WTC11 (cell line): Measurements from ENCODE around the gene MIEF2. TPM values are rescaled to one million over a fixed set of nuclear protein-coding genes. Genes with fewer than 3 reads are reported as not detected.

Experiments used
- ATAC-seq: fragments of 200-7000 bp; cut with Tn5 transposase; 2 replicates; pipeline ENCODE4 v1.10.0; 2021; ENCODE audit warnings: mild to moderate bottlenecking, moderate library complexity
- CTCF ChIA-PET: fragments of 300-600 bp; sonication (Branson Sonifier 250); formaldehyde crosslinking; loops from one replicate; lab custom pipeline; 2021; ENCODE audit warnings: antibody characterized with exemption; lab: Charles Lee
- POLR2A ChIA-PET: fragments of 350-600 bp; sonication (Branson Sonifier 250); formaldehyde crosslinking; loops from one replicate; lab custom pipeline; 2021; ENCODE audit warnings: antibody characterized with exemption; lab: Charles Lee
- DNase-seq: peaks from one replicate; pipeline ENCODE4 v3.0.0; 2021; ENCODE audit warnings: low spot score
- H3K27ac Mint-ChIP-seq: 2 replicates; pipeline ENCODE4 v1.8.0; 2021; ENCODE audit warnings: mixed read lengths
- H3K27me3 Mint-ChIP-seq: 2 replicates; pipeline ENCODE4 v1.8.0; 2021; ENCODE audit warnings: low read depth, mild to moderate bottlenecking, moderate library complexity, mixed read lengths
- H3K36me3 Mint-ChIP-seq: 2 replicates; pipeline ENCODE4 v1.8.0; 2021; ENCODE audit warnings: mixed read lengths
- H3K4me1 Mint-ChIP-seq: 2 replicates; pipeline ENCODE4 v1.8.0; 2022; ENCODE audit warnings: mixed read lengths
- H3K4me3 Mint-ChIP-seq: 2 replicates; pipeline ENCODE4 v1.8.0; 2021; ENCODE audit warnings: mild to moderate bottlenecking, moderate library complexity, mixed read lengths
- H3K9me3 Mint-ChIP-seq: 2 replicates; pipeline ENCODE4 v1.8.0; 2021; ENCODE audit warnings: mixed read lengths
- CBFB ChIP-seq: sonication (generic); formaldehyde crosslinking; IDR thresholded peaks from 2 replicates; pipeline ENCODE4 v1.8.1; 2022; ENCODE audit warnings: mild to moderate bottlenecking, low read depth, missing genetic modification reagents
- CREB1 ChIP-seq: sonication (generic); formaldehyde crosslinking; IDR thresholded peaks from 2 replicates; pipeline ENCODE4 v1.8.0; 2023; ENCODE audit warnings: mild to moderate bottlenecking, missing genetic modification reagents
- CREM ChIP-seq: sonication (generic); formaldehyde crosslinking; IDR thresholded peaks from 2 replicates; pipeline ENCODE4 v1.8.1; 2022; ENCODE audit warnings: mild to moderate bottlenecking, missing genetic modification reagents, moderate library complexity
- EMX1 ChIP-seq: fragments of 250-450 bp; sonication (Bioruptor Pico); IDR thresholded peaks from 2 replicates; pipeline ENCODE4 v1.8.0; 2021; ENCODE audit warnings: mild to moderate bottlenecking
- FOXJ3 ChIP-seq: sonication (generic); formaldehyde crosslinking; IDR thresholded peaks from 2 replicates; pipeline ENCODE4 v1.9.0; 2021; ENCODE audit warnings: missing genetic modification reagents, mild to moderate bottlenecking, borderline replicate concordance
- GRHL2 ChIP-seq: fragments of 250-450 bp; sonication (Bioruptor Pico); IDR thresholded peaks from 2 replicates; pipeline ENCODE4 v1.8.0; 2022; ENCODE audit warnings: mild to moderate bottlenecking, moderate library complexity; ENCODE audit not compliant: insufficient replicate concordance, severe bottlenecking
- HMGA2 ChIP-seq: fragments of 250-450 bp; sonication (Bioruptor Pico); IDR thresholded peaks from 2 replicates; pipeline ENCODE4 v1.4.0; 2021; ENCODE audit warnings: mild to moderate bottlenecking, moderate library complexity
- MXD4 ChIP-seq: fragments of 250-450 bp; sonication (Bioruptor Pico); IDR thresholded peaks from 2 replicates; pipeline ENCODE4 v1.8.0; 2021; ENCODE audit warnings: mild to moderate bottlenecking, moderate library complexity, borderline replicate concordance
- RORB ChIP-seq: fragments of 250-450 bp; sonication (Bioruptor Pico); IDR thresholded peaks from 2 replicates; pipeline ENCODE4 v1.9.0; 2021; ENCODE audit warnings: mild to moderate bottlenecking
- SOX15 ChIP-seq: fragments of 250-450 bp; sonication (Bioruptor Pico); IDR thresholded peaks from 2 replicates; pipeline ENCODE4 v1.9.0; 2021; ENCODE audit warnings: mild to moderate bottlenecking
- TP53 ChIP-seq: sonication (generic); formaldehyde crosslinking; IDR thresholded peaks from 2 replicates; pipeline ENCODE4 v1.8.1; 2023; ENCODE audit warnings: mild to moderate bottlenecking, missing genetic modification reagents
- ZNF219 ChIP-seq: sonication (generic); formaldehyde crosslinking; IDR thresholded peaks from 2 replicates; pipeline ENCODE4 v1.8.0; 2023; ENCODE audit warnings: missing genetic modification reagents, mild to moderate bottlenecking, borderline replicate concordance
- ZNF232 ChIP-seq: sonication (generic); formaldehyde crosslinking; IDR thresholded peaks from 2 replicates; pipeline ENCODE4 v1.8.0; 2022; ENCODE audit warnings: mild to moderate bottlenecking, missing genetic modification reagents
- ZNF263 ChIP-seq: sonication (generic); formaldehyde crosslinking; IDR thresholded peaks from 2 replicates; pipeline ENCODE4 v1.8.1; 2022; ENCODE audit warnings: low read depth, mild to moderate bottlenecking, moderate library complexity, missing genetic modification reagents
- ZNF396 ChIP-seq: fragments of 250-450 bp; sonication (Bioruptor Pico); IDR thresholded peaks from 2 replicates; pipeline ENCODE4 v1.8.0; 2021; ENCODE audit warnings: mild to moderate bottlenecking, moderate library complexity, borderline replicate concordance
- total RNA-seq: library from RNA; stranded (reverse); gene quantifications from 3 replicates; pipeline ENCODE4 v1.2.3, GENCODE V29; 2021
- TF ChIP-seq, protein P1 (sequence below): sonication (generic); formaldehyde crosslinking; IDR thresholded peaks from 2 replicates; pipeline ENCODE4 v1.8.0; 2022; ENCODE audit warnings: missing genetic modification reagents
- TF ChIP-seq, protein P2 (sequence below): fragments of 250-450 bp; sonication (Bioruptor Pico); IDR thresholded peaks from 2 replicates; pipeline ENCODE4 v1.8.0; 2021; ENCODE audit warnings: mild to moderate bottlenecking
- TF ChIP-seq, protein P3 (sequence below): fragments of 250-450 bp; sonication (Bioruptor Pico); IDR thresholded peaks from 2 replicates; pipeline ENCODE4 v1.9.0; 2021; ENCODE audit warnings: moderate library complexity, mild to moderate bottlenecking, inconsistent platforms, borderline replicate concordance
- TF ChIP-seq, protein P4 (sequence below): fragments of 250-450 bp; sonication (Bioruptor Pico); IDR thresholded peaks from 2 replicates; pipeline ENCODE4 v1.9.0; 2021; ENCODE audit warnings: mild to moderate bottlenecking
- TF ChIP-seq, protein P5 (sequence below): sonication (generic); formaldehyde crosslinking; IDR thresholded peaks from 2 replicates; pipeline ENCODE4 v1.8.1; 2022; ENCODE audit warnings: missing genetic modification reagents, borderline replicate concordance
- TF ChIP-seq, protein P6 (sequence below): sonication (generic); formaldehyde crosslinking; IDR thresholded peaks from 2 replicates; pipeline ENCODE4 v1.8.1; 2023; ENCODE audit warnings: mild to moderate bottlenecking, missing genetic modification reagents

The MIEF2 gene
- total RNA-seq, 1 experiment from 2014 or later = 18.8 TPM

DNA sequence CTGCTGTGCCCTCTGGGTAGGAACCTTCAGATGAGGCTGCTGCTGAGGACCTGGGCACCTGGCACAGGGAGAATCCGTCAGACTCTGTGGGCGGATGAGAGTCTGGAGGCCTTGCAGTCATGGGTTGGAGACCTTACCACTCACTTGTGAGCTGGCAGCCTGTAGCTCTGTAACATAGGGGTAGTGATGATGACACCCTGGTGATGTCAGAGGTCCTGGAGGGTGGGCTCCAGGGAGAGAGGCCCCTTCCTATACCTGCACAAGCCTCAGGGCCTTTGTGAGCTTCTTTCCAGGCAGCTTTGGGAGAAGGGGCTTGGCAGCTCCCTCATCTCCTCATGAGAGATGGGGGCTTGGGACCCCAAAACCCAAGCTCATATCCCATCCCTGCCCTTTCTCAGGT lies 1.6 kb downstream of the MIEF2 start:
- H3K9me3 Mint-ChIP-seq = no peaks in the 10 kb centered on the region
- DNase-seq = no peak
- CTCF ChIA-PET = interaction anchor here (1.3 kb wide), 1 partner anchor 58 kb away, joined by 4 read pairs; no protein-coding TSS in a partner anchor
- TF ChIP-seq, protein P1, sequence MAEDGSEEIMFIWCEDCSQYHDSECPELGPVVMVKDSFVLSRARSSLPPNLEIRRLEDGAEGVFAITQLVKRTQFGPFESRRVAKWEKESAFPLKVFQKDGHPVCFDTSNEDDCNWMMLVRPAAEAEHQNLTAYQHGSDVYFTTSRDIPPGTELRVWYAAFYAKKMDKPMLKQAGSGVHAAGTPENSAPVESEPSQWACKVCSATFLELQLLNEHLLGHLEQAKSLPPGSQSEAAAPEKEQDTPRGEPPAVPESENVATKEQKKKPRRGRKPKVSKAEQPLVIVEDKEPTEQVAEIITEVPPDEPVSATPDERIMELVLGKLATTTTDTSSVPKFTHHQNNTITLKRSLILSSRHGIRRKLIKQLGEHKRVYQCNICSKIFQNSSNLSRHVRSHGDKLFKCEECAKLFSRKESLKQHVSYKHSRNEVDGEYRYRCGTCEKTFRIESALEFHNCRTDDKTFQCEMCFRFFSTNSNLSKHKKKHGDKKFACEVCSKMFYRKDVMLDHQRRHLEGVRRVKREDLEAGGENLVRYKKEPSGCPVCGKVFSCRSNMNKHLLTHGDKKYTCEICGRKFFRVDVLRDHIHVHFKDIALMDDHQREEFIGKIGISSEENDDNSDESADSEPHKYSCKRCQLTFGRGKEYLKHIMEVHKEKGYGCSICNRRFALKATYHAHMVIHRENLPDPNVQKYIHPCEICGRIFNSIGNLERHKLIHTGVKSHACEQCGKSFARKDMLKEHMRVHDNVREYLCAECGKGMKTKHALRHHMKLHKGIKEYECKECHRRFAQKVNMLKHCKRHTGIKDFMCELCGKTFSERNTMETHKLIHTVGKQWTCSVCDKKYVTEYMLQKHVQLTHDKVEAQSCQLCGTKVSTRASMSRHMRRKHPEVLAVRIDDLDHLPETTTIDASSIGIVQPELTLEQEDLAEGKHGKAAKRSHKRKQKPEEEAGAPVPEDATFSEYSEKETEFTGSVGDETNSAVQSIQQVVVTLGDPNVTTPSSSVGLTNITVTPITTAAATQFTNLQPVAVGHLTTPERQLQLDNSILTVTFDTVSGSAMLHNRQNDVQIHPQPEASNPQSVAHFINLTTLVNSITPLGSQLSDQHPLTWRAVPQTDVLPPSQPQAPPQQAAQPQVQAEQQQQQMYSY (CRISPR knock-in tag) = no peak
- no peak for TF ChIP-seq ZNF219 (CRISPR knock-in tag)
- no peak for TF ChIP-seq FOXJ3 (CRISPR knock-in tag)
- TF ChIP-seq CREM (CRISPR knock-in tag) = no peak
- no peak for TF ChIP-seq RORB (CRISPR knock-in tag)
- TF ChIP-seq CBFB = no peak
- no peak for TF ChIP-seq ZNF232 (CRISPR knock-in tag)
- no peak for TF ChIP-seq GRHL2 (CRISPR knock-in tag)
- TF ChIP-seq, protein P2, sequence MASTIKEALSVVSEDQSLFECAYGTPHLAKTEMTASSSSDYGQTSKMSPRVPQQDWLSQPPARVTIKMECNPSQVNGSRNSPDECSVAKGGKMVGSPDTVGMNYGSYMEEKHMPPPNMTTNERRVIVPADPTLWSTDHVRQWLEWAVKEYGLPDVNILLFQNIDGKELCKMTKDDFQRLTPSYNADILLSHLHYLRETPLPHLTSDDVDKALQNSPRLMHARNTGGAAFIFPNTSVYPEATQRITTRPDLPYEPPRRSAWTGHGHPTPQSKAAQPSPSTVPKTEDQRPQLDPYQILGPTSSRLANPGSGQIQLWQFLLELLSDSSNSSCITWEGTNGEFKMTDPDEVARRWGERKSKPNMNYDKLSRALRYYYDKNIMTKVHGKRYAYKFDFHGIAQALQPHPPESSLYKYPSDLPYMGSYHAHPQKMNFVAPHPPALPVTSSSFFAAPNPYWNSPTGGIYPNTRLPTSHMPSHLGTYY (CRISPR knock-in tag) = no peak
- no peak for TF ChIP-seq ZNF263 (CRISPR knock-in tag)
- TF ChIP-seq, protein P3, sequence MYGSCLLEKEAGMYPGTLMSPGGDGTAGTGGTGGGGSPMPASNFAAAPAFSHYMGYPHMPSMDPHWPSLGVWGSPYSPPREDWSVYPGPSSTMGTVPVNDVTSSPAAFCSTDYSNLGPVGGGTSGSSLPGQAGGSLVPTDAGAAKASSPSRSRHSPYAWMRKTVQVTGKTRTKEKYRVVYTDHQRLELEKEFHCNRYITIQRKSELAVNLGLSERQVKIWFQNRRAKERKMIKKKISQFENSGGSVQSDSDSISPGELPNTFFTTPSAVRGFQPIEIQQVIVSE (CRISPR knock-in tag) = no peak
- no peak for TF ChIP-seq ZNF396 (CRISPR knock-in tag)
- TF ChIP-seq, protein P4, sequence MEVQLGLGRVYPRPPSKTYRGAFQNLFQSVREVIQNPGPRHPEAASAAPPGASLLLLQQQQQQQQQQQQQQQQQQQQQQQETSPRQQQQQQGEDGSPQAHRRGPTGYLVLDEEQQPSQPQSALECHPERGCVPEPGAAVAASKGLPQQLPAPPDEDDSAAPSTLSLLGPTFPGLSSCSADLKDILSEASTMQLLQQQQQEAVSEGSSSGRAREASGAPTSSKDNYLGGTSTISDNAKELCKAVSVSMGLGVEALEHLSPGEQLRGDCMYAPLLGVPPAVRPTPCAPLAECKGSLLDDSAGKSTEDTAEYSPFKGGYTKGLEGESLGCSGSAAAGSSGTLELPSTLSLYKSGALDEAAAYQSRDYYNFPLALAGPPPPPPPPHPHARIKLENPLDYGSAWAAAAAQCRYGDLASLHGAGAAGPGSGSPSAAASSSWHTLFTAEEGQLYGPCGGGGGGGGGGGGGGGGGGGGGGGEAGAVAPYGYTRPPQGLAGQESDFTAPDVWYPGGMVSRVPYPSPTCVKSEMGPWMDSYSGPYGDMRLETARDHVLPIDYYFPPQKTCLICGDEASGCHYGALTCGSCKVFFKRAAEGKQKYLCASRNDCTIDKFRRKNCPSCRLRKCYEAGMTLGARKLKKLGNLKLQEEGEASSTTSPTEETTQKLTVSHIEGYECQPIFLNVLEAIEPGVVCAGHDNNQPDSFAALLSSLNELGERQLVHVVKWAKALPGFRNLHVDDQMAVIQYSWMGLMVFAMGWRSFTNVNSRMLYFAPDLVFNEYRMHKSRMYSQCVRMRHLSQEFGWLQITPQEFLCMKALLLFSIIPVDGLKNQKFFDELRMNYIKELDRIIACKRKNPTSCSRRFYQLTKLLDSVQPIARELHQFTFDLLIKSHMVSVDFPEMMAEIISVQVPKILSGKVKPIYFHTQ = no peak
- no peak for TF ChIP-seq EMX1 (CRISPR knock-in tag)
- peaks cover 8% of the 10 kb centered on the region; the same call in 1 of the 2 replicates for H3K36me3 Mint-ChIP-seq
- POLR2A ChIA-PET = no interaction called here
- H3K4me1 Mint-ChIP-seq = peaks cover 22% of the 10 kb centered on the region
- ATAC-seq = no peak
- H3K4me3 Mint-ChIP-seq = peak overlapping the region; percentile 77
- no peak overlapping the region for H3K27ac Mint-ChIP-seq
- no peaks in the 10 kb centered on the region for H3K27me3 Mint-ChIP-seq

DNA sequence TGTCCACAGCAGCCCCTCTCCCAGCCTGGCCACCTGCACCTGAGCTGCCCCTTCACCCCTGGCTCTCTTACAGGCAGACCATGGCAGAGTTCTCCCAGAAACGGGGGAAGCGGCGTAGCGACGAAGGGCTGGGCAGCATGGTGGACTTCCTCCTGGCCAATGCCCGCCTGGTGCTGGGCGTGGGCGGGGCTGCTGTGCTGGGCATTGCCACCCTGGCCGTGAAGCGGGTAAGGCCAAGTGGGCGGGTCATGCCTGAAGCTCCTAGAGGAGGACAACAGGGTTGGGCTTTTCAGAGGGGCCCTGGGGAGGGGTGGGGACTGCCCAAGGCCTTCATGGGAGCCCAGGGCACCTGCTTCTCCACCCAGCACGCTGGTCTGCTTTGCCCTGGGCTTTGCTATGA lies 2.2 kb downstream of the MIEF2 start:
- ChIA-PET POLR2A (no interaction called here), CTCF (interaction anchor here (1.3 kb wide), 1 partner anchor 58 kb away, joined by 4 read pairs; no protein-coding TSS in a partner anchor)
- ATAC-seq = no peak
- no peaks in the 10 kb centered on the region for H3K27me3 Mint-ChIP-seq
- no peak for DNase-seq
- H3K9me3 Mint-ChIP-seq = no peaks in the 10 kb centered on the region
- no peak overlapping the region for H3K4me3 Mint-ChIP-seq
- H3K36me3 Mint-ChIP-seq = peaks cover 7% of the 10 kb centered on the region; the same call in 1 of the 2 replicates
- peaks cover 17% of the 10 kb centered on the region for H3K4me1 Mint-ChIP-seq
- H3K27ac Mint-ChIP-seq = no peak overlapping the region
- TF ChIP-seq TP53 = no peak
- TF ChIP-seq HMGA2 (CRISPR knock-in tag) = no peak
- TF ChIP-seq, protein P5, sequence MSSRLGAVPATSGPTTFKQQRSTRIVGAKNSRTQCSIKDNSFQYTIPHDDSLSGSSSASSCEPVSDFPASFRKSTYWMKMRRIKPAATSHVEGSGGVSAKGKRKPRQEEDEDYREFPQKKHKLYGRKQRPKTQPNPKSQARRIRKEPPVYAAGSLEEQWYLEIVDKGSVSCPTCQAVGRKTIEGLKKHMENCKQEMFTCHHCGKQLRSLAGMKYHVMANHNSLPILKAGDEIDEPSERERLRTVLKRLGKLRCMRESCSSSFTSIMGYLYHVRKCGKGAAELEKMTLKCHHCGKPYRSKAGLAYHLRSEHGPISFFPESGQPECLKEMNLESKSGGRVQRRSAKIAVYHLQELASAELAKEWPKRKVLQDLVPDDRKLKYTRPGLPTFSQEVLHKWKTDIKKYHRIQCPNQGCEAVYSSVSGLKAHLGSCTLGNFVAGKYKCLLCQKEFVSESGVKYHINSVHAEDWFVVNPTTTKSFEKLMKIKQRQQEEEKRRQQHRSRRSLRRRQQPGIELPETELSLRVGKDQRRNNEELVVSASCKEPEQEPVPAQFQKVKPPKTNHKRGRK (CRISPR knock-in tag) = no peak
- no peak for TF ChIP-seq SOX15 (CRISPR knock-in tag)
- TF ChIP-seq, protein P1 (CRISPR knock-in tag) = no peak
- TF ChIP-seq CREB1 = no peak
- TF ChIP-seq MXD4 (CRISPR knock-in tag) = no peak
- TF ChIP-seq, protein P6, sequence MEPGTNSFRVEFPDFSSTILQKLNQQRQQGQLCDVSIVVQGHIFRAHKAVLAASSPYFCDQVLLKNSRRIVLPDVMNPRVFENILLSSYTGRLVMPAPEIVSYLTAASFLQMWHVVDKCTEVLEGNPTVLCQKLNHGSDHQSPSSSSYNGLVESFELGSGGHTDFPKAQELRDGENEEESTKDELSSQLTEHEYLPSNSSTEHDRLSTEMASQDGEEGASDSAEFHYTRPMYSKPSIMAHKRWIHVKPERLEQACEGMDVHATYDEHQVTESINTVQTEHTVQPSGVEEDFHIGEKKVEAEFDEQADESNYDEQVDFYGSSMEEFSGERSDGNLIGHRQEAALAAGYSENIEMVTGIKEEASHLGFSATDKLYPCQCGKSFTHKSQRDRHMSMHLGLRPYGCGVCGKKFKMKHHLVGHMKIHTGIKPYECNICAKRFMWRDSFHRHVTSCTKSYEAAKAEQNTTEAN (CRISPR knock-in tag) = no peak
